GM12864 (cell line): ENCODE results near the gene LILRA6.
"Not testable (repeated sequence)": the region's sequence is repeated elsewhere in the genome, so short reads cannot be mapped to it uniquely, and the experiment has no call there.

Experiments used
- DNase-seq: peaks from one replicate; pipeline ENCODE4 v3.0.0-alpha.2; 2011; ENCODE audit warnings: low read depth
- H3K4me3 ChIP-seq: 2 replicates; pipeline ENCODE4 v1.5.1; 2011; ENCODE audit warnings: mild to moderate bottlenecking, low read depth, low read length, control low read depth
- CTCF ChIP-seq: IDR thresholded peaks from 2 replicates; pipeline ENCODE4 v1.5.1; 2011; ENCODE audit warnings: low read depth, mild to moderate bottlenecking, moderate library complexity, low read length, control low read depth, inconsistent platforms; ENCODE audit errors: missing control alignments

Gene LILRA6

GRCh38 chr19:54279406-54279962, 36.9 kb upstream of the LILRA6 start:
- no peak for DNase-seq
- no peak for TF ChIP-seq CTCF
- H3K4me3 ChIP-seq, result no peak overlapping the region

- not testable (repeated sequence) for H3K4me3 ChIP-seq, DNase-seq
Observed at GRCh38 chr19:54278571-54279195, 36.1 kb upstream of the LILRA6 start.

GRCh38 chr19:54278056-54278455, 35.5 kb upstream of the LILRA6 start:
- not testable (repeated sequence) for H3K4me3 ChIP-seq, DNase-seq

- H3K4me3 ChIP-seq, DNase-seq: not testable (repeated sequence)
Observed at GRCh38 chr19:54277111-54277615, 34.6 kb upstream of the LILRA6 start.

GRCh38 chr19:54275951-54276350, 33.4 kb upstream of the LILRA6 start:
- H3K4me3 ChIP-seq, result no peak overlapping the region
- TF ChIP-seq CTCF, result no peak
- DNase-seq, result no peak

- H3K4me3 ChIP-seq, DNase-seq: not testable (repeated sequence)
Observed at GRCh38 chr19:54274516-54274915, 31.9 kb upstream of the LILRA6 start.

- TF ChIP-seq CTCF, result no peak
- H3K4me3 ChIP-seq, result no peak overlapping the region
- no peak for DNase-seq
Observed at GRCh38 chr19:54273821-54274220, 31.2 kb upstream of the LILRA6 start.

- H3K4me3 ChIP-seq, DNase-seq: not testable (repeated sequence)
Observed at GRCh38 chr19:54272181-54272580, 29.6 kb upstream of the LILRA6 start.

GRCh38 chr19:54271587-54271986, 29.0 kb upstream of the LILRA6 start:
- DNase-seq, H3K4me3 ChIP-seq: not testable (repeated sequence)

GRCh38 chr19:54271106-54271505, 28.5 kb upstream of the LILRA6 start:
- H3K4me3 ChIP-seq, result no peak overlapping the region
- TF ChIP-seq CTCF, result no peak
- no peak for DNase-seq
